Measurements from ENCODE around the gene OR10A5. TPM values are rescaled to one million over a fixed set of nuclear protein-coding genes. Genes with fewer than 3 reads are reported as not detected.
"Not testable (repeated sequence)": the region's sequence is repeated elsewhere in the genome, so short reads cannot be mapped to it uniquely, and the experiment has no call there.

Gene OR10A5
- total RNA-seq, 1 experiment from 2014 or later = not detected

DNA sequence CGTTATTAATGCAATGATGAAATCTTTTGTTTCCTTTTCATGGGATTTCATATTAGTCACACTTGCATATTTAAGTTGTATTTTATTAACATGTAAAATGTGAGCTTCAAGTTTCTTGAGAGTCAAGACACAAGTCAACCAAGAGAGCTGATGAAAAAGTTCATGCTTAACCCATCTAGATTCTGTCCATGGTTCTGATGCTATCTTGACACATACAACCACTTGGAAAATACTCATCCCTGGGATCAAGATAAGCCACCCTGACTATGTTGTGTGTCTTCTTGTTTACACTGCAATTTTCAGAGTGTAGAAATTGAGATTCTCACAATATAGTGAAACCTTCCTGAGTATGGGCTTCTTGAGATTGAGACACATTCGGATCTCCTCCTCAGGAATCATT is 30.3 kb downstream of the OR10A5 start:
- DNase-seq (ENCODE audit: low spot score) = no peak

DNA sequence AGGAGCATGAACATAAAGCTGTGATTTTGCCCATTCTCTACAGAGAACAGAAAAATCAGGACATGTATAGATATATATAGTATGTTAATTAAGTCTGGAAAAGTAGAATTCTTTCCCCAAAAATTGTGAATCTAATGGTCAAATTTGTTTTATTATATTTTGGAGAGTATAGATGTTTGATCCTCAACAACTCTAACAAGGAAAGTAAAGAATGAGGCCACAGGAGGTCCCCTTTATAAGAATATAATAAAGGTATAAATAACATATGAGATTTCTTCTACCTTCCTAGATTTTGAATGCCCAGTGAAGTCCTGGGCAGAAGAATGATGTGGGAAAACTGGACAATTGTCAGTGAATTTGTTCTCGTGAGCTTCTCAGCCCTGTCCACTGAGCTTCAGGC is 30.8 kb downstream of the OR10A5 start, which contains the start of gene OR10A4:
Gene OR10A4 (plus strand): TSS at position 301 of the 400 bp plus-strand sequence. CDS start 23 bp downstream, at position 324.
- DNase-seq (ENCODE audit: low spot score) = no peak

DNA sequence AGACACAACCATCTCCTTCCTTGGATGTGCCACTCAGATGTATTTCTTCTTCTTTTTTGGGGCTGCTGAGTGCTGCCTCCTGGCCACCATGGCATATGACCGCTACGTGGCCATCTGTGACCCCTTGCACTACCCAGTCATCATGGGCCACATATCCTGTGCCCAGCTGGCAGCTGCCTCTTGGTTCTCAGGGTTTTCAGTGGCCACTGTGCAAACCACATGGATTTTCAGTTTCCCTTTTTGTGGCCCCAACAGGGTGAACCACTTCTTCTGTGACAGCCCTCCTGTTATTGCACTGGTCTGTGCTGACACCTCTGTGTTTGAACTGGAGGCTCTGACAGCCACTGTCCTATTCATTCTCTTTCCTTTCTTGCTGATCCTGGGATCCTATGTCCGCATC is 31.4 kb downstream of the OR10A5 start:
- no peak for DNase-seq (ENCODE audit: low spot score)

DNA sequence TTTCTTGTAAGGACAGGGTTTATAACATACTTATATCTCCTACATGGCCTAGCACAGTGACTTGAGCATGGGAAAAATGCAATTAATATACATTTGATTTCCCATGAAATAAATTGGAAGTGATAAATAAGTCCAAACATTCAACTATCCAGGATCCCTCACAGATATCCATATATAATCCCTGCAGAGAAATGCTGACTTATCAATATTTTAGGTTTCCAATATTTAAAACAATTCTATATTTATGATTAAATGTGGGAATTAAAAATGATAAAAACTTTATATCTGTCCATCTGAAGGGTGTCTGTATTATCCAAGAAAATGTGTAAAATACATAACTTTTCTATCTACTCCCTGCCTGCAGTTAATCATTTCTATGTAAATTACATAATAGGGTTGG is 37.3 kb downstream of the OR10A5 start:
- no peak for DNase-seq (ENCODE audit: low spot score)

DNA sequence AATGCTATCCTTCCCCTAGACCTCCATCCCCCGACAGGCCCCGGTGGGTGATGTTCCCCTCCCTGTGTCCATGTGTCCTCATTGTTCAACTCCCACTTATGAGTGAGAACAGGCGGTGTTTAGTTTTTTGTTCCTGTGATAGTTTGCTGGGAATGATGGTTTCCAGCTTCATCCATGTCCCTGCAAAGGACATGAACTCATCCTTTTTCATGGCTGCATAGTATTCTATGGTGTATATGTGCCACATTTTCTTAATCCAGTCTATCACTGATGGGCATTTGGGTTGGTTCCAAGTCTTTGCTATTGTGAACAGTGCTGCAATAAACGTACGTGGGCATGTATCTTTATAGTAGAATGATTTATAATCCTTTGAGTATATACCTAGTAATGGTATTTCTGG is 42.2 kb downstream of the OR10A5 start:
- not testable (repeated sequence) for DNase-seq (ENCODE audit: low spot score)

DNA sequence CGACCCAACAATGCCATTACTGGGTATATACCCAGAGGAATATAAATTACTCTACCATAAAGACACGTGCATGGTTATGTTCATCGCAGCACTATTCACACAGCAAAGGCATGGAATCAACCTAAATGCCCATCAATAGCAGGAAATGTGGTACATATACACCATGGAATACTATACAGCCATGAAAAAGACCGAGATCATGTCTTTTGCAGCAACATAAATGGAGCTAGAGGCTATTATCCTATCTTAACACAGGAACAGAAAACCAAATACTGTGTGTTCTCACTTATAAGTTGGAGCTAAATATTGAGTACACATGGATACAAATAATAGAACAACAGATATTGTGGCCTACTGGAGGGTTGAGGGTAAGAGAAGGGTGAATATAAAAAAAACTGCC is 43.3 kb downstream of the OR10A5 start:
- DNase-seq (ENCODE audit: low spot score) = no peak

DNA sequence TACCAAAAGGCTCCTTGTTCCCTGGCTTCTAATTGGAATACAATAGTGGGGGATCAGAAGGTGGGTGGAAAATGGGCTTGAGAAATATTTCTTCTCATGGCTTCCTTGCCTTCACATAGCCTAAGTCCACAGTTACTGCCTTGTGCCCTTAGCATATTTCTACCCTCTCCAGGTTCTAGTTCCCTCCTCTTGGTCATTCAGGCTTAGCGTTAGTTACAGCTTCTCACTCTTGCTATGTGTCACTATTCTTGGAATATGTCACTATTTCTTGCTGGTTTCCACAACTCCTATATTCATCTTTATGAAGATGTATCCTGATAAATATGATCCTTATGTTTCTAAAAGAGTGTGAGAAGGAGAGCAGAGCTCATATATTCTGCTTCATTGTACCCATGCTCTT is 44.4 kb downstream of the OR10A5 start:
- DNase-seq (ENCODE audit: low spot score) = no peak

DNA sequence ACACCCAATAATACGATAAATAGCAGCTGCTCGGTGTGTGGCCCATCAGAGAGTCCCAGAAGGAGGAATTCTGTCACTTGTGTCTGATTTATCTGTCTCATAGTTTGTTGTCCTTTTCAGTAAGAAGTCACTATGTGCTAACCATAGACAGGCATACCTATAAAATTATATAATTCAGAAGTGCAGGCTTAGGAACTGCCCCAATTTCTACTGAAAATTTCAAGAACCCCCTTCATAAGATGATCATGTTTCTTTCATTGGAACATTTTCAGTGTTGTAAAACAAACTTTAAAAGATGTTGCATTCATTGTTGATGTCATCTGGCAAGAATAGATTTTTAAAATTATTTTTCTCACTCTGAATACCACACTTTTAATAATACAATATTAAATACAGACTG is 46.9 kb downstream of the OR10A5 start, which contains the start of gene OR2D2:
Gene OR2D2 (minus strand): TSS at position 101 of the 400 bp plus-strand sequence. CDS start 0 bp downstream, at position 101.
- DNase-seq (ENCODE audit: low spot score) = no peak

DNA sequence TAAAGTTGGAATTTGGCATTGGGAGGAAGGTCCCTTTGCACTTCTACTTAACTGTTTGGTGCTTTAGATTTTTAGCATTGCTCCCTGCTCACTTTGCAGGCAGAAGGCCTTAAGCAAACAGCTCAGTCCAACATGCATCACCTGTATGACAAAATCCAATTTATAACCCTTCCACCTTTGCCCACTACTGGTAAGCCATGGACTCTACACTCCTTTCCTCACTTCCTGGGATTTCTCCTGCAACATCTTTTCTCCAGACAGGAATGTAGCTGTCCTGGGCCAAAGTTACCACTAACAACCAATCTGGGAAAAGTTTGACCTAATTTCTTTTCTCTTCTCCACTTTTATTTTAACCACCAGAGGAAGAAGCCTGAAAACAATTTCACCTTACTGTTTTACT is 48.6 kb downstream of the OR10A5 start:
- peak; percentile 16 for DNase-seq (ENCODE audit: low spot score)

DNA sequence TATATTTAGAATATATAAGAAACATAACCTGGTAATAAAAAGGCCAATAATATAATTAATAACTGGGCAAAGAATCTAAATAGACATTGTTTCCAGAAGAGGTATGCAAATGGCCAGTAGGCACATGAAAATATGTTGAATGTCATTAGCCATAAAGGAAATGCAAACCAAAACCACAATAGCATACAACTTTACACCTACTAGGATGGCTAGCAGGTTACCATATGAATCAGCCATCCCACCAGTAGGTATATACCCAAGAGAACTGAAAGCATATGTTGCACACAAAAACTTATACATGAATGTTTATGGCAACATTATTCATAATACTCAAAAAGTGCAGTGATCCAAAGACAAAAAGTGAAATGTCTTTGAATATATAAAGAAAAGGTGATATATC is 49.5 kb downstream of the OR10A5 start:
- no peak for DNase-seq (ENCODE audit: low spot score)

Other genes starting within 250 kb of the OR10A5 start
- gene RRP8, start 242.1 kb upstream of the OR10A5 start, total RNA-seq (2014; rRNA removed; shearing (Covaris generic)) = 21.4 TPM in 2 replicates
- 150 and 151 TPM in 2 replicates for gene ILK, start 241.9 kb upstream of the OR10A5 start, total RNA-seq (2014; rRNA removed; shearing (Covaris generic))
- 189 and 243 TPM in 2 replicates for gene TAF10, start 233.5 kb upstream of the OR10A5 start, total RNA-seq (2014; rRNA removed; shearing (Covaris generic))
- 40.7 and 52.3 TPM in 2 replicates for gene TPP1, start 226.3 kb upstream of the OR10A5 start, total RNA-seq (2014; rRNA removed; shearing (Covaris generic))
- 0.05 and 0.18 TPM in 2 replicates for gene DCHS1, start 189.9 kb upstream of the OR10A5 start, total RNA-seq (2014; rRNA removed; shearing (Covaris generic))
- gene MRPL17, start 162.3 kb upstream of the OR10A5 start, total RNA-seq (2014; rRNA removed; shearing (Covaris generic)) = 94.8 and 99.8 TPM in 2 replicates
- gene OR2AG2, start 73.7 kb upstream of the OR10A5 start, total RNA-seq (2014; rRNA removed; shearing (Covaris generic)) = 0.15 and 0.16 TPM in 2 replicates
- gene OR2AG1, start 62.7 kb upstream of the OR10A5 start, total RNA-seq (2014; rRNA removed; shearing (Covaris generic)) = not detected in 2 replicates
- gene OR6A2, start 46.0 kb upstream of the OR10A5 start, total RNA-seq (2014; rRNA removed; shearing (Covaris generic)) = 0.08 and 0.23 TPM in 2 replicates
- gene OR10A2, start 17.4 kb downstream of the OR10A5 start, total RNA-seq (2014; rRNA removed; shearing (Covaris generic)) = not detected in 2 replicates
- gene OR10A4, start 30.9 kb downstream of the OR10A5 start, total RNA-seq (2014; rRNA removed; shearing (Covaris generic)) = not detected in 2 replicates
- 0.37 TPM in 1 of 2 replicates, not detected in the other for gene OR2D2, start 46.8 kb downstream of the OR10A5 start, total RNA-seq (2014; rRNA removed; shearing (Covaris generic))
- gene OR2D3, start 75.3 kb downstream of the OR10A5 start, total RNA-seq (2014; rRNA removed; shearing (Covaris generic)) = not detected in 2 replicates
- gene ZNF215, start 80.7 kb downstream of the OR10A5 start, total RNA-seq (2014; rRNA removed; shearing (Covaris generic)) = 4.6 and 5.2 TPM in 2 replicates
- gene ZNF214, start 174.7 kb downstream of the OR10A5 start, total RNA-seq (2014; rRNA removed; shearing (Covaris generic)) = 1.8 and 2.5 TPM in 2 replicates
- gene NLRP14, start 174.8 kb downstream of the OR10A5 start, total RNA-seq (2014; rRNA removed; shearing (Covaris generic)) = not detected in 2 replicates
- gene RBMXL2, start 243.3 kb downstream of the OR10A5 start, total RNA-seq (2014; rRNA removed; shearing (Covaris generic)) = 0.05 TPM in 1 of 2 replicates, not detected in the other

Data from HT-29 (cell line).